Hepatocyte (in vitro differentiated cells): ENCODE results near the gene HS3ST5. TPM values are rescaled to one million over a fixed set of nuclear protein-coding genes. Genes with fewer than 3 reads are reported as not detected.

ENCODE experiments used
- DNase-seq: peaks from one replicate; pipeline ENCODE4 v3.0.0-alpha.2; 2016; ENCODE audit warnings: low spot score
- H2AFZ ChIP-seq: fragments of 200-600 bp; sonication (generic); 2 replicates; pipeline ENCODE4 v1.6.0; 2016; ENCODE audit warnings: antibody characterized with exemption, mild to moderate bottlenecking
- H3K27ac ChIP-seq: fragments of 200-600 bp; sonication (generic); 2 replicates; pipeline ENCODE4 v1.5.1; 2016; ENCODE audit warnings: mild to moderate bottlenecking
- H3K27me3 ChIP-seq: fragments of 200-600 bp; sonication (generic); 2 replicates; pipeline ENCODE4 v1.6.1; 2016
- H3K36me3 ChIP-seq: fragments of 200-600 bp; sonication (generic); replicated peaks from 2 replicates; pipeline ENCODE4 v1.5.1; 2016; ENCODE audit warnings: low read depth; ENCODE audit not compliant: insufficient read depth
- H3K4me1 ChIP-seq: fragments of 200-600 bp; sonication (generic); 2 replicates; pipeline ENCODE4 v1.5.1; 2016; ENCODE audit warnings: mild to moderate bottlenecking, moderate library complexity; ENCODE audit not compliant: insufficient read depth
- H3K4me2 ChIP-seq: fragments of 200-600 bp; sonication (generic); 2 replicates; pipeline ENCODE4 v1.6.0; 2016
- H3K4me3 ChIP-seq: fragments of 200-600 bp; sonication (generic); 2 replicates; pipeline ENCODE4 v1.5.1; 2016; ENCODE audit warnings: mild to moderate bottlenecking
- H3K79me2 ChIP-seq: fragments of 200-600 bp; sonication (generic); 2 replicates; pipeline ENCODE4 v1.6.0; 2017; ENCODE audit warnings: mild to moderate bottlenecking
- H3K9me2 ChIP-seq: fragments of 200-600 bp; sonication (generic); replicated peaks from 2 replicates; pipeline ENCODE4 v1.6.0; 2017; ENCODE audit warnings: mild to moderate bottlenecking; ENCODE audit not compliant: insufficient read depth
- H3K9me3 ChIP-seq: fragments of 200-600 bp; sonication (generic); 2 replicates; pipeline ENCODE4 v1.5.1; 2016; ENCODE audit warnings: low read depth, mild to moderate bottlenecking
- H4K20me1 ChIP-seq: fragments of 200-600 bp; sonication (generic); 2 replicates; pipeline ENCODE4 v1.6.0; 2016; ENCODE audit warnings: mild to moderate bottlenecking; ENCODE audit not compliant: insufficient read depth, poor library complexity, severe bottlenecking
- EZH2 ChIP-seq: fragments of 200-600 bp; sonication (generic); IDR thresholded peaks from 2 replicates; pipeline ENCODE4 v1.6.1; 2016; ENCODE audit warnings: antibody characterized with exemption, mild to moderate bottlenecking, borderline replicate concordance
- EZH2phosphoT487 ChIP-seq: fragments of 200-600 bp; sonication (generic); IDR thresholded peaks from one replicate; pipeline ENCODE4 v1.6.1; 2018; ENCODE audit warnings: antibody characterized with exemption, mild to moderate bottlenecking, low read depth, moderate library complexity; ENCODE audit not compliant: unreplicated experiment, severe bottlenecking
- WGBS: methylation state at CpG from one replicate; pipeline ENCODE4 v1.1.6; 2016; ENCODE audit warnings: low lambda C conversion rate; ENCODE audit errors: missing lambda C conversion rate; 5-methylcytosine and 5-hydroxymethylcytosine counted together
- polyA plus RNA-seq: library from polyadenylated mRNA; unstranded; fragments of >200 nt; fragmentation: Nextera tagmentation; extraction: Ambion mirVana; gene quantifications from 2 replicates; pipeline ENCODE4 v1.2.1, GENCODE V29; 2016
- total RNA-seq: library from RNA; depleted of rRNA; stranded (reverse); fragments of >200 nt; gene quantifications from 2 replicates; pipeline ENCODE4 v1.2.3, GENCODE V29; 2014
- TF ChIP-seq, protein P1 (sequence below): fragments of 200-600 bp; sonication (generic); IDR thresholded peaks from 2 replicates; pipeline ENCODE4 v1.5.1; 2016; ENCODE audit warnings: antibody characterized with exemption, mild to moderate bottlenecking; ENCODE audit not compliant: poor library complexity

Gene HS3ST5
- total and polyA plus RNA-seq, 2 experiments from 2014 or later = 0.73 to 1.4 TPM

DNA sequence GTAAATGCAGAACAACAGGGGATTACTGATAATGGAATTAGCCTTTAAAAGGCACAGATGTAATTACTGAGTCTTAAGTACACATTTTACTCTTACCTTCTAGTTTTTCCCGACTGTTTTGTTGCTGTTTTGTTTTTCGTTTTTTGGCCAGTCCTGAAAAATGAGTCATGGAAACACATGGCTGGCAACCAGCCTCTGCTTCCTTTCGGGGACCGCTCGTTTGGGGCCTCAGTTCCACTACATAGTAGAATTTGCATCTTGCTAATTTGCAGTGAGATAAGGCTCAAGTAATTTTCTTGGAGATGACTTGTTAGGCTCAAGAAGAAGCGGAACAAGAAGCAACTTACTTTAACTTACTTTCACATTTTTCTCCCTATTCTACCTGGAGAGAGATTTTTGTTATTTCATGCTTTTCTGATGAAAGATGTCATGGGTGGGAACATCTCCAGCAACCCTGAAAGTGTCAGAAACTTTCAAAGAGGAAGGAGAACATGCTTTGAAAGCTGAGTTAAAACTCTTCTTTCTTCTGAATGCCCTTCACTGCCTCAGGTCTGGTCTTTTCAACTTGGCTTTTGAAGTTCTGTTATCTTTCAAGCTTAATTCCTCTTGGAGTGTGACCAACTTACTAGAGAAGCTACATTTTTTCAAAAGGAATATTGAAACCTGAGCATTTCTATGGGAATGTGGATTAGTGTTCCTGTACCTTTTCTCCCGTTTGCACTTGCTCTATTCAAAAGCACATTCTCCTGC is 300.4 kb downstream of the HS3ST5 start:
- TF ChIP-seq, protein P1, sequence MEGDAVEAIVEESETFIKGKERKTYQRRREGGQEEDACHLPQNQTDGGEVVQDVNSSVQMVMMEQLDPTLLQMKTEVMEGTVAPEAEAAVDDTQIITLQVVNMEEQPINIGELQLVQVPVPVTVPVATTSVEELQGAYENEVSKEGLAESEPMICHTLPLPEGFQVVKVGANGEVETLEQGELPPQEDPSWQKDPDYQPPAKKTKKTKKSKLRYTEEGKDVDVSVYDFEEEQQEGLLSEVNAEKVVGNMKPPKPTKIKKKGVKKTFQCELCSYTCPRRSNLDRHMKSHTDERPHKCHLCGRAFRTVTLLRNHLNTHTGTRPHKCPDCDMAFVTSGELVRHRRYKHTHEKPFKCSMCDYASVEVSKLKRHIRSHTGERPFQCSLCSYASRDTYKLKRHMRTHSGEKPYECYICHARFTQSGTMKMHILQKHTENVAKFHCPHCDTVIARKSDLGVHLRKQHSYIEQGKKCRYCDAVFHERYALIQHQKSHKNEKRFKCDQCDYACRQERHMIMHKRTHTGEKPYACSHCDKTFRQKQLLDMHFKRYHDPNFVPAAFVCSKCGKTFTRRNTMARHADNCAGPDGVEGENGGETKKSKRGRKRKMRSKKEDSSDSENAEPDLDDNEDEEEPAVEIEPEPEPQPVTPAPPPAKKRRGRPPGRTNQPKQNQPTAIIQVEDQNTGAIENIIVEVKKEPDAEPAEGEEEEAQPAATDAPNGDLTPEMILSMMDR = no peak
- TF ChIP-seq EZH2 = no peak
- TF ChIP-seq EZH2phosphoT487 = no peak
- no peak overlapping the region for H3K27ac ChIP-seq
- no peaks in the 10 kb centered on the region for H3K4me1 ChIP-seq
- peak overlapping the region; percentile 1 for H3K4me2 ChIP-seq
- no peaks in the 10 kb centered on the region for H4K20me1 ChIP-seq
- no peak for DNase-seq
- WGBS = 54% methylated on average over 7 of the region's 7 CpGs
- no peaks in the 10 kb centered on the region for H3K79me2 ChIP-seq
- H3K9me3 ChIP-seq = no peaks in the 10 kb centered on the region
- H3K4me3 ChIP-seq = no peak overlapping the region
- H2AFZ ChIP-seq = no peak overlapping the region
- no peaks in the 10 kb centered on the region for H3K27me3 ChIP-seq
- no peaks in the 10 kb centered on the region for H3K9me2 ChIP-seq
- no peaks in the 10 kb centered on the region for H3K36me3 ChIP-seq

DNA sequence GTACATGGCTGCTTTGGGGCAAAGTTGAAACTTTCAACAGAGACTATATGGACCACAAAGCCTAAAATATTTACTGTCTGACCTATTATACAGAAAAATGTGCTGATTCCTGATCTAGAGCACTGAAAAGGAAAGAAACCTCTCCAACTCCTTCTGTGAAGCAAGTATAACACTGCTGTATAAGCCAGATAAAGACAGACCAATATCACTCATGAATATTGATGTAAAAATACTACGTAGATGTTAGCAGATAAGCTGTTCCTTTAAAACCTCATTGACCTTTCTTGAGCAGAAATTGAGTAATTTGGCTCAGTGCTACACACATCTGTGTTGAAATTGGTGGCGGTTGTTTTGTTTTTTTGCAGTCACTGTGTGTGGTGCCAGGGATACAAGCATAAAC is 302.0 kb downstream of the HS3ST5 start:
- H3K9me3 ChIP-seq = no peaks in the 10 kb centered on the region
- H3K36me3 ChIP-seq = no peaks in the 10 kb centered on the region
- no peaks in the 10 kb centered on the region for H3K9me2 ChIP-seq
- no peaks in the 10 kb centered on the region for H4K20me1 ChIP-seq
- no peak for DNase-seq
- no peak overlapping the region for H3K4me3 ChIP-seq
- H2AFZ ChIP-seq = no peak overlapping the region
- no peak overlapping the region for H3K4me2 ChIP-seq
- no peaks in the 10 kb centered on the region for H3K4me1 ChIP-seq
- no peaks in the 10 kb centered on the region for H3K27me3 ChIP-seq
- 75% methylated on average over 2 of the region's 2 CpGs for WGBS
- no peak for TF ChIP-seq EZH2phosphoT487
- TF ChIP-seq, protein P1 = no peak
- no peak for TF ChIP-seq EZH2
- H3K27ac ChIP-seq = no peak overlapping the region
- no peaks in the 10 kb centered on the region for H3K79me2 ChIP-seq

DNA sequence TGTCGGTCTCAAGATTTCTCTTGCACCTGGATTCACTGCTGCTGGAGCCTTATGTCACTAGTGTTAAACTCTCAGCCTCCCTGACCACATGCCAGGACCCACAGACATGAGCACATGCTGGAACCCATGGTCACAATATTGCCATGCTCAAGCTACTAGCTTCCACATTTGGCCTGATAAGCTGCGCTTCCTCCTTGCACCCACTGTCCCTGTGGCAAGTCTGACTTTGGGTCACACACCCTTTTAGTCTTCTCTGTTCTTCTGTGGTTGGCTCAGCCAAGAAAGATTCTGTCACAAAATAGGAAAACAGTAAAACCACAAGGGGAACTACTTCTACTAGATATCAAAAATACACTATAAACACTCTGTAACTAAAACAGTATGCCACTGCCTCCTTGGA is 303.0 kb downstream of the HS3ST5 start:
- WGBS = 48% methylated on average over 2 of the region's 2 CpGs
- no peak overlapping the region for H3K4me3 ChIP-seq
- no peaks in the 10 kb centered on the region for H4K20me1 ChIP-seq
- no peaks in the 10 kb centered on the region for H3K36me3 ChIP-seq
- DNase-seq = no peak
- H3K79me2 ChIP-seq = no peaks in the 10 kb centered on the region
- no peak overlapping the region for H2AFZ ChIP-seq
- H3K27ac ChIP-seq = no peak overlapping the region
- H3K9me3 ChIP-seq = no peaks in the 10 kb centered on the region
- H3K4me1 ChIP-seq = no peaks in the 10 kb centered on the region
- H3K9me2 ChIP-seq = no peaks in the 10 kb centered on the region
- no peaks in the 10 kb centered on the region for H3K27me3 ChIP-seq
- no peak overlapping the region for H3K4me2 ChIP-seq
- no peak for TF ChIP-seq EZH2
- TF ChIP-seq, protein P1 = no peak
- TF ChIP-seq EZH2phosphoT487 = no peak
